ENCODE results near the gene MDC1. TPM values are rescaled to one million over a fixed set of nuclear protein-coding genes. Genes with fewer than 3 reads are reported as not detected.
"Not testable (repeated sequence)": the region's sequence is repeated elsewhere in the genome, so short reads cannot be mapped to it uniquely, and the experiment has no call there.

MDC1 gene
- polyA plus RNA-seq (ENCODE audit: insufficient read depth in 1 of 5, insufficient read length in 5 of 5, low replicate concordance in 1 of 5): 10 to 100 TPM; 38.7 to 55.3 (median 44.5) TPM
- long read RNA-seq, donor 1, partial matches to known transcripts: 1,561 of 2,464 reads
- long read RNA-seq, donor 1, other reads (novel, unspliced or antisense): 898 of 2,464 reads
- long read RNA-seq, donor 2, full-length matches to known transcripts: 2 of 10 reads
- long read RNA-seq, donor 2, partial matches to known transcripts: 8 of 10 reads
- long read RNA-seq, donor 2, other reads (novel, unspliced or antisense): 0 of 10 reads
- long read RNA-seq, donor 3, partial matches to known transcripts: 19 of 19 reads
- long read RNA-seq, donor 3, other reads (novel, unspliced or antisense): 0 of 19 reads
- long read RNA-seq, donor 4, partial matches to known transcripts: 0 of 4 reads
- long read RNA-seq, donor 4, other reads (novel, unspliced or antisense): 0 of 4 reads
- long read RNA-seq, donor 5, transcript MDC1-203 (5 exons, 916 nt): major isoform, 5 of 8 reads
- long read RNA-seq, donor 5, partial matches to known transcripts: 0 of 8 reads
- long read RNA-seq, donor 5, other reads (novel, unspliced or antisense): 0 of 8 reads
- long read RNA-seq, donor 6, partial matches to known transcripts: 12 of 15 reads
- long read RNA-seq, donor 6, other reads (novel, unspliced or antisense): 0 of 15 reads
- long read RNA-seq, donor 7, partial matches to known transcripts: 1,028 of 1,894 reads
- long read RNA-seq, donor 7, other reads (novel, unspliced or antisense): 861 of 1,894 reads
- long read RNA-seq, donor 8, partial matches to known transcripts: 0 of 2 reads
- long read RNA-seq, donor 8, other reads (novel, unspliced or antisense): 0 of 2 reads

GRCh38 chr6:30717129-30717844 lies at the start of gene MDC1:
TSS of gene MDC1 (minus strand) at chr6:30717281. CDS start at chr6:30715175, 2,106 bp downstream.
- DNase-seq: peak; percentile 100

GRCh38 chr6:30766461-30767157 lies 49.5 kb upstream of the MDC1 start:
- DNase-seq: no peak

GRCh38 chr6:30765495-30765894 lies 48.4 kb upstream of the MDC1 start:
- not testable (repeated sequence) for DNase-seq

- DNase-seq: not testable (repeated sequence)
Measured at GRCh38 chr6:30764490-30765043, 47.5 kb upstream of the MDC1 start.

- no peak for DNase-seq
Measured at GRCh38 chr6:30763618-30764489, 46.8 kb upstream of the MDC1 start.

GRCh38 chr6:30763155-30763617 lies 46.1 kb upstream of the MDC1 start:
- no peak for DNase-seq

- DNase-seq: no peak
Measured at GRCh38 chr6:30761791-30762429, 44.8 kb upstream of the MDC1 start.

- DNase-seq: no peak
Measured at GRCh38 chr6:30760549-30760948, 43.5 kb upstream of the MDC1 start.

- no peak for DNase-seq
Measured at GRCh38 chr6:30759575-30760239, 42.6 kb upstream of the MDC1 start.

- DNase-seq: no peak
Measured at GRCh38 chr6:30757261-30757904, 40.3 kb upstream of the MDC1 start.

GRCh38 chr6:30756405-30757003 lies 39.4 kb upstream of the MDC1 start:
- not testable (repeated sequence) for DNase-seq

GRCh38 chr6:30754631-30755030 lies 37.5 kb upstream of the MDC1 start:
- DNase-seq: no peak

GRCh38 chr6:30752157-30752927 lies 35.3 kb upstream of the MDC1 start:
- peak in 1 of 2 donors; percentile 71 for DNase-seq

GRCh38 chr6:30750379-30750668 lies 33.2 kb upstream of the MDC1 start:
- DNase-seq: no peak

GRCh38 chr6:30749554-30750378 lies 32.7 kb upstream of the MDC1 start:
- no peak for DNase-seq

GRCh38 chr6:30748851-30749540 lies 31.9 kb upstream of the MDC1 start:
- DNase-seq: no peak

Data from right lung (tissue), 10 donors.